PC-9 (cell line): ENCODE results near the gene LAD1. TPM values are rescaled to one million over a fixed set of nuclear protein-coding genes. Genes with fewer than 3 reads are reported as not detected.

Source experiments
- BruUV-seq: library from RNA; stranded (reverse); fragments of 400-500 nt; replicated peaks from 2 replicates; lab custom pipeline; 2021; lab: Mats Ljungman, UMichigan
- CTCF ChIA-PET: fragments of 300-600 bp; sonication (Branson Sonifier 250); formaldehyde crosslinking; loops from one replicate; lab custom pipeline; 2022; ENCODE audit warnings: antibody characterized with exemption; lab: Charles Lee
- POLR2A ChIA-PET: fragments of 300-600 bp; sonication (Branson Sonifier 250); formaldehyde crosslinking; loops from one replicate; lab custom pipeline; 2022; ENCODE audit warnings: antibody characterized with exemption; ENCODE audit not compliant: unreplicated experiment; lab: Charles Lee
- DNase-seq, 2 experiments: peaks; one replicate each; pipeline versions ENCODE4 v3.0.0 to v3.0.0-alpha.2; 2015 to 2022; ENCODE audit warnings: mixed read lengths in 1 of 2
- H2AFZ ChIP-seq: fragments of 200-600 bp; sonication (generic); 2 replicates; pipeline ENCODE4 v1.8.1; 2017; ENCODE audit warnings: antibody characterized with exemption
- H3F3A ChIP-seq: fragments of 200-600 bp; sonication (generic); 2 replicates; pipeline ENCODE4 v1.8.1; 2017; ENCODE audit warnings: antibody characterized with exemption, mild to moderate bottlenecking, low read depth; ENCODE audit not compliant: insufficient read depth
- H3K27ac ChIP-seq: fragments of 200-600 bp; sonication (generic); 2 replicates; pipeline ENCODE4 v1.6.1; 2016; ENCODE audit warnings: mixed run types
- H3K27me3 ChIP-seq: fragments of 200-600 bp; sonication (generic); 2 replicates; pipeline ENCODE4 v1.6.1; 2016; ENCODE audit warnings: low read depth, mixed run types; ENCODE audit not compliant: insufficient read depth
- H3K36me3 ChIP-seq: fragments of 200-600 bp; sonication (generic); 2 replicates; pipeline ENCODE4 v1.6.1; 2016; ENCODE audit warnings: low read depth, mixed run types
- H3K4me1 ChIP-seq: fragments of 200-600 bp; sonication (generic); replicated peaks from 2 replicates; pipeline ENCODE4 v1.6.1; 2016; ENCODE audit warnings: mixed run types; ENCODE audit not compliant: insufficient read depth
- H3K4me2 ChIP-seq: fragments of 200-600 bp; sonication (generic); 2 replicates; pipeline ENCODE4 v1.6.1; 2017; ENCODE audit warnings: mixed run types
- H3K4me3 ChIP-seq: fragments of 200-600 bp; sonication (generic); 2 replicates; pipeline ENCODE4 v1.6.1; 2016; ENCODE audit warnings: mixed run types
- H3K79me2 ChIP-seq: fragments of 200-600 bp; sonication (generic); 2 replicates; pipeline ENCODE4 v1.6.1; 2017; ENCODE audit warnings: low read depth, mixed run types
- H3K9me2 ChIP-seq: fragments of 200-600 bp; sonication (generic); 2 replicates; pipeline ENCODE4 v1.8.1; 2017; ENCODE audit warnings: mild to moderate bottlenecking; ENCODE audit not compliant: insufficient read depth
- H3K9me3 ChIP-seq: fragments of 200-600 bp; sonication (generic); 2 replicates; pipeline ENCODE4 v1.8.1; 2016; ENCODE audit warnings: low read depth; ENCODE audit not compliant: insufficient read depth
- H4K20me1 ChIP-seq: fragments of 200-600 bp; sonication (generic); 2 replicates; pipeline ENCODE4 v1.8.1; 2017; ENCODE audit not compliant: insufficient read depth
- CTCF ChIP-seq: fragments of 200-600 bp; sonication (generic); conservative IDR thresholded peaks from 2 replicates; pipeline ENCODE4 v1.6.1; 2017; ENCODE audit warnings: mixed run types, antibody characterized with exemption, mild to moderate bottlenecking, moderate library complexity
- EZH2 ChIP-seq: fragments of 200-600 bp; sonication (generic); IDR thresholded peaks from 2 replicates; pipeline ENCODE4 v1.8.0; 2017; ENCODE audit warnings: antibody characterized with exemption, low read depth
- intact Hi-C: fragments of 100-400 bp; cut with micrococcal nuclease; formaldehyde crosslinking; loops from one replicate; pipeline ENCODE4 v1.10.0; 2022; ENCODE audit not compliant: unreplicated experiment
- total RNA-seq: library from RNA; stranded (reverse); gene quantifications from 2 replicates; pipeline ENCODE4 v1.2.3, GENCODE V29; 2021

LAD1 gene
- total RNA-seq, 1 experiment from 2014 or later, result 54.7 TPM

- Histone ChIP-seq H3K36me3 (no peaks in the 10 kb centered on the region), H3K79me2 (no peaks in the 10 kb centered on the region), H3K27ac (no peak overlapping the region), H3K9me2 (no peaks in the 10 kb centered on the region), H3F3A (peaks cover 20% of the 10 kb centered on the region), H3K4me2 (no peak overlapping the region), H2AFZ (no peak overlapping the region), H3K9me3 (no peaks in the 10 kb centered on the region), H4K20me1 (no peaks in the 10 kb centered on the region), H3K27me3 (no peaks in the 10 kb centered on the region), H3K4me1 (peaks cover 19% of the 10 kb centered on the region), H3K4me3 (no peak overlapping the region)
- no peak for DNase-seq
- ChIA-PET POLR2A (no interaction called here), CTCF (interaction anchor here (0.6 to 2.0 kb wide), 6 partner anchors 11 to 80 kb away, joined by 3 to 20 read pairs (median 4); no protein-coding TSS in a partner anchor)
- intact Hi-C loops, result loop anchor here (5.0 kb wide), 1 partner anchor 55 kb away; no protein-coding TSS in a partner anchor
- no TSS peak for BruUV-seq
- no peak for TF ChIP-seq CTCF
- no peak for TF ChIP-seq EZH2
Measured at GRCh38 chr1:201436969-201437368, 37.8 kb upstream of the LAD1 start.

- no peak overlapping the region for H3K4me2 ChIP-seq
- H3K9me3 ChIP-seq, result no peaks in the 10 kb centered on the region
- peaks cover 19% of the 10 kb centered on the region for H3K4me1 ChIP-seq
- no peaks in the 10 kb centered on the region for H3K27me3 ChIP-seq
- no peak for DNase-seq
- no peaks in the 10 kb centered on the region for H3K9me2 ChIP-seq
- no peak overlapping the region for H3K4me3 ChIP-seq
- H3K79me2 ChIP-seq, result no peaks in the 10 kb centered on the region
- intact Hi-C loops, result loop anchor here (5.0 kb wide), 1 partner anchor 54 kb away; no protein-coding TSS in a partner anchor
- POLR2A ChIA-PET, result interaction anchor here (0.5 kb wide), 1 partner anchor 11 kb away, joined by 22 read pairs; no protein-coding TSS in a partner anchor
- no TSS peak for BruUV-seq
- CTCF ChIA-PET, result interaction anchor here (0.5 to 2.0 kb wide), 8 partner anchors 8 to 176 kb away, joined by 3 to 20 read pairs (median 4); no protein-coding TSS in a partner anchor
- H3K36me3 ChIP-seq, result no peaks in the 10 kb centered on the region
- H3F3A ChIP-seq, result peaks cover 20% of the 10 kb centered on the region
- H4K20me1 ChIP-seq, result no peaks in the 10 kb centered on the region
- H3K27ac ChIP-seq, result no peak overlapping the region
- no peak overlapping the region for H2AFZ ChIP-seq
- TF ChIP-seq CTCF (no peak), EZH2 (no peak)
Measured at GRCh38 chr1:201436393-201436792, 37.3 kb upstream of the LAD1 start.

GRCh38 chr1:201434266-201434665 is 35.1 kb upstream of the LAD1 start:
- no peak for DNase-seq
- TF ChIP-seq EZH2 (no peak), CTCF (no peak)
- no peak overlapping the region for H3K4me3 ChIP-seq
- ChIA-PET CTCF (interaction anchor here (1.2 kb wide), 1 partner anchor 14 kb away, joined by 3 read pairs; no protein-coding TSS in a partner anchor), POLR2A (no interaction called here)
- no peak overlapping the region for H3K4me2 ChIP-seq
- no peak overlapping the region for H3K27ac ChIP-seq
- intact Hi-C loops, result loop anchor here (2.0 kb wide), 3 partner anchors 35 to 73 kb away; partner anchors contain the start of genes CSRP1 and PHLDA3
- no peaks in the 10 kb centered on the region for H4K20me1 ChIP-seq
- no peaks in the 10 kb centered on the region for H3K79me2 ChIP-seq
- BruUV-seq, result no TSS peak
- no peak overlapping the region for H2AFZ ChIP-seq
- no peaks in the 10 kb centered on the region for H3K9me2 ChIP-seq
- H3K36me3 ChIP-seq, result no peaks in the 10 kb centered on the region
- H3K27me3 ChIP-seq, result no peaks in the 10 kb centered on the region
- no peaks in the 10 kb centered on the region for H3K9me3 ChIP-seq
- H3F3A ChIP-seq, result peaks cover 20% of the 10 kb centered on the region
- peaks cover 19% of the 10 kb centered on the region for H3K4me1 ChIP-seq
